Activated CD4-positive, alpha-beta memory T cell treated with anti-CD3 and anti-CD28 coated beads, Interleukin-2, amount 10 ng/mL, durations not matched to agents 7 days and 5 days (primary cell): Measurements from ENCODE around the gene PDYN. TPM values are rescaled to one million over a fixed set of nuclear protein-coding genes. Genes with fewer than 3 reads are reported as not detected.
"Not testable (repeated sequence)": the region's sequence is repeated elsewhere in the genome, so short reads cannot be mapped to it uniquely, and the experiment has no call there.

Experiments
- CTCF ChIA-PET: fragments of 350-600 bp; sonication (Branson Sonifier 250); formaldehyde crosslinking; loops from one replicate; lab custom pipeline; 2021; ENCODE audit warnings: antibody characterized with exemption, inconsistent platforms; lab: Charles Lee
- POLR2A ChIA-PET: fragments of 350-600 bp; sonication (Branson Sonifier 250); formaldehyde crosslinking; loops from one replicate; lab custom pipeline; 2021; ENCODE audit warnings: antibody characterized with exemption; lab: Charles Lee
- DNase-seq: peaks from one replicate; pipeline ENCODE4 v3.0.0-alpha.2; 2020
- H3K27ac Mint-ChIP-seq: one replicate; pipeline ENCODE4 v1.8.0; 2021; ENCODE audit warnings: mild to moderate bottlenecking, mixed read lengths
- H3K27me3 Mint-ChIP-seq: one replicate; pipeline ENCODE4 v1.8.0; 2021; ENCODE audit warnings: mixed read lengths
- H3K36me3 Mint-ChIP-seq: one replicate; pipeline ENCODE4 v1.8.0; 2021; ENCODE audit warnings: low read depth, mixed read lengths
- H3K4me1 Mint-ChIP-seq: one replicate; pipeline ENCODE4 v1.8.0; 2021; ENCODE audit warnings: mixed read lengths
- H3K4me3 Mint-ChIP-seq: one replicate; pipeline ENCODE4 v1.8.0; 2021; ENCODE audit warnings: mild to moderate bottlenecking, mixed read lengths
- H3K9me3 Mint-ChIP-seq: one replicate; pipeline ENCODE4 v1.8.0; 2021; ENCODE audit warnings: mixed read lengths
- total RNA-seq, 2 experiments: library from RNA; stranded (reverse); gene quantifications; one replicate each; pipeline ENCODE4 v1.2.3, GENCODE V29; 2021

The PDYN gene
- total RNA-seq: not detected

DNA sequence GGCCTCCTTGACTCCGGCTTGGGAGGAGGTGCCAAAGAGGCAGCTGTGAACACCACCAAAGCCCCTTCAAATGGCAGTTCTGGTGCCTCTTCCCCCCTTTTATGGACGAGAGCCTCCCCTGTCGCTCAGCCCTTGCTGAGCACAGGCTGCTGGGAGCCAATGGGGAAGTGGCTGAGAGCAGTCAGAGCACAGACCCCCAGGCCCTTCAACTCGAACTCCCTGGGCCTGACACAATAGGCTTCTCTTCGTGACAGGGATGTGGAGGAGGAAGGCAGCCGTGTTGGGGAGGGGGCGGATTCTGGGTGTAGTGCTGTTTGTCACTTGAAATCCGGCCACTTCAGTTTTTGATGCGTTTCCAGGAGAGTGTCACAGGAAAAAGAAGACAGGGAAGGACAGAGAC lies at the start of gene PDYN:
Gene PDYN, minus strand, starts transcription at position 73 of the 400 bp plus-strand sequence. CDS start 10,974 bp downstream, outside the sequence.
- Mint-ChIP-seq H3K9me3 (no peaks in the 10 kb centered on the region), H3K36me3 (no peaks in the 10 kb centered on the region), H3K4me3 (no peak within 1 kb of the TSS), H3K27ac (no peak within 1 kb of the TSS), H3K4me1 (no peaks in the 10 kb centered on the region), H3K27me3 (peaks cover 40% of the 10 kb centered on the region)
- ChIA-PET POLR2A (no interaction called here), CTCF (no interaction called here)
- DNase-seq: no peak

GRCh38 chr20:2042400-2042799 lies 48.5 kb upstream of the PDYN start:
- H3K36me3 Mint-ChIP-seq: no peaks in the 10 kb centered on the region
- H3K4me3 Mint-ChIP-seq: no peak overlapping the region
- no peak for DNase-seq
- H3K27me3 Mint-ChIP-seq: peaks cover 24% of the 10 kb centered on the region
- CTCF ChIA-PET: no interaction called here
- POLR2A ChIA-PET: no interaction called here
- no peaks in the 10 kb centered on the region for H3K4me1 Mint-ChIP-seq
- H3K9me3 Mint-ChIP-seq: no peaks in the 10 kb centered on the region
- no peak overlapping the region for H3K27ac Mint-ChIP-seq

DNA sequence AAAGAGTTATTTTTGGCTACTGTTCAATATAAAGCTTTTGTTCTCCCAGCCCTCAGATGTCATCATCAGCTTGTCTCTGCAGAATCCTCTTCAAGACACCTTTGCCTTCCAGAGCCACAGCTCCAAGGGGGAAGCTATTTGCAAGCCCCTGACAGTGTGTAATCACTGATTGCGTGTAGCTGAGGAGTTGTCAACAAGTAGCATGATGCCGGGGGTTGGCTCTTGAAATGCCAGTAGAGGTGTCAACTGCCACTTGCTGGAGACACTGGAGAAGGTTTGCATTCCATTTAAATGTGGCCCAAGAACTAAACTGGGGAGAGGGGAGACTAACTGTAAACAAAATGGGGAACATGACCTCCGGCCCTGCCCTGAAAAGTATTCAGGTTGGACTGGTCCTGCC lies 44.3 kb upstream of the PDYN start:
- no peak for DNase-seq
- Mint-ChIP-seq H3K27ac (no peak overlapping the region), H3K9me3 (no peaks in the 10 kb centered on the region), H3K36me3 (no peaks in the 10 kb centered on the region), H3K4me3 (no peak overlapping the region), H3K27me3 (peaks cover 24% of the 10 kb centered on the region), H3K4me1 (no peaks in the 10 kb centered on the region)
- CTCF ChIA-PET: no interaction called here
- POLR2A ChIA-PET: no interaction called here

GRCh38 chr20:2037296-2037914 lies 43.5 kb upstream of the PDYN start:
- Mint-ChIP-seq H3K27me3 (peaks cover 27% of the 10 kb centered on the region), H3K4me3 (no peak overlapping the region), H3K27ac (no peak overlapping the region), H3K9me3 (no peaks in the 10 kb centered on the region), H3K4me1 (no peaks in the 10 kb centered on the region), H3K36me3 (no peaks in the 10 kb centered on the region)
- CTCF ChIA-PET: no interaction called here
- POLR2A ChIA-PET: no interaction called here
- no peak for DNase-seq

- H3K9me3 Mint-ChIP-seq, H3K4me1 Mint-ChIP-seq, H3K4me3 Mint-ChIP-seq, H3K36me3 Mint-ChIP-seq, CTCF ChIA-PET, POLR2A ChIA-PET, H3K27ac Mint-ChIP-seq, DNase-seq: not testable (repeated sequence)
- H3K27me3 Mint-ChIP-seq: peaks cover 27% of the 10 kb centered on the region
Measured at GRCh38 chr20:2036357-2036756, 42.5 kb upstream of the PDYN start.

GRCh38 chr20:2032168-2032567 lies 38.3 kb upstream of the PDYN start:
- H3K4me3 Mint-ChIP-seq: no peak overlapping the region
- no peak overlapping the region for H3K27ac Mint-ChIP-seq
- ChIA-PET POLR2A (no interaction called here), CTCF (no interaction called here)
- H3K27me3 Mint-ChIP-seq: peaks cover 20% of the 10 kb centered on the region
- peaks cover 2% of the 10 kb centered on the region for H3K9me3 Mint-ChIP-seq
- H3K4me1 Mint-ChIP-seq: no peaks in the 10 kb centered on the region
- DNase-seq: no peak
- H3K36me3 Mint-ChIP-seq: no peaks in the 10 kb centered on the region

DNA sequence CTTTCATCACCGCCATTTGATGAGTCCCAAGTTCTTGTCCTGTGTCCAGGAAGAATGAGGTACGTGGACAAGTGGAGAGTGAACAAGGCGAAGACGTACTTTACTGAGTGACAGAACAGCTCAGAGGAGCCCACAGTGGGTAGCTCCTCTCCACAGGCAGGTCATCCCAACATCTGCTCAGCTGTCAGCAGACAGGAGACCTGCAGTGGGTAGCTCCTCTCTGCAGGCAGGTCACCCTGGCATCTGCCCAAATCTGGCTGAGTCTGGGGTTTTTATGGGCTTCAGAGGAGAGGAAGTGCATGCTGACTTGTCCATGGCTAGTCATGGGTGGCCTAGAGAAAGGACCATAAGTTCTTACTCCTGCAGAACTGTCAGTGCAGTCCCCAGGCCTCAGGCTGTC lies 32.7 kb upstream of the PDYN start:
- Mint-ChIP-seq H3K9me3 (peaks cover 7% of the 10 kb centered on the region), H3K4me1 (no peaks in the 10 kb centered on the region), H3K27ac (no peak overlapping the region), H3K36me3 (no peaks in the 10 kb centered on the region), H3K27me3 (peaks cover 3% of the 10 kb centered on the region), H3K4me3 (no peak overlapping the region)
- CTCF ChIA-PET: no interaction called here
- no peak for DNase-seq
- POLR2A ChIA-PET: no interaction called here

DNA sequence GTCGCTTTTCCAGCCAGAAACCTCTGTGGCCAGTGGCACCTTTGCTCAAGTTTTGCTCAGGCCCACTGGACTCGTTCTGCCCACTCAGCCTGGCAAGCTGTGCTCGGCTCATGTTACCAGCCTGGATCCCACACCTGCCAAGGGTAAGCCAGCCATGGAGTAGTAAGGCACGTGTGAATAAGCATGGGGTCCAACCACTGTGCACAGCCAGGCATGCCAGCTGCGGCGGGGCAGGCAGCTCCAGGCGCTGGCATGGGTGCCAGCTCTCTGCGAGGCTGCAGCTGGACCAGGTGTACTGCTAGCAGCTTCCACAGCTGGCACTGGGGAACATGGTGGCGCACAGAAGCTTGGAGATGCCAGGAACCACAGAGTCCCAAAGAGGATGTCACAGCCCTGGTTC lies 32.1 kb upstream of the PDYN start:
- Mint-ChIP-seq H3K4me3 (no peak overlapping the region), H3K27ac (no peak overlapping the region), H3K36me3 (no peaks in the 10 kb centered on the region), H3K27me3 (peaks cover 3% of the 10 kb centered on the region), H3K9me3 (peaks cover 7% of the 10 kb centered on the region), H3K4me1 (no peaks in the 10 kb centered on the region)
- DNase-seq: no peak
- ChIA-PET POLR2A (no interaction called here), CTCF (no interaction called here)

DNA sequence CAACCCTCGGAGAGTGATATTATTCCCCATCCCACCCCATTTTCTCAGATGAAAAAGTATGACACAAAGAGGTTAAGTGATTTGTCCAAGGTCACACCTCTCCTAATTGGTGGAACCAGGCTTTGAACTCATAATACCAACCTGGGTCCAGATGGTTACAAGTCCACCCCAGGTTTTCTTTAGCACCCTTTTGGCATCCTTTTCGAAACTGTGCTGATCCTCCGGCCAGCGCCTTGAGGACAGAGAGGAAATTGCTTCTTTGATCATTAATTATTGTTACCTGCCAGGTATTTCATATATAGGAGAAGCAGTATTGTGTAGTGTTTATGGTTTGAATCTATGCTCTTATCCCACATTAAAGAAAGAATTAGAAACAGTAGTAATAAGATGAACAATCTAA lies 29.3 kb upstream of the PDYN start:
- H3K27ac Mint-ChIP-seq: no peak overlapping the region
- no peak overlapping the region for H3K4me3 Mint-ChIP-seq
- H3K4me1 Mint-ChIP-seq: no peaks in the 10 kb centered on the region
- ChIA-PET CTCF (no interaction called here), POLR2A (no interaction called here)
- peaks cover 11% of the 10 kb centered on the region for H3K27me3 Mint-ChIP-seq
- no peak for DNase-seq
- peaks cover 7% of the 10 kb centered on the region for H3K9me3 Mint-ChIP-seq
- H3K36me3 Mint-ChIP-seq: no peaks in the 10 kb centered on the region

DNA sequence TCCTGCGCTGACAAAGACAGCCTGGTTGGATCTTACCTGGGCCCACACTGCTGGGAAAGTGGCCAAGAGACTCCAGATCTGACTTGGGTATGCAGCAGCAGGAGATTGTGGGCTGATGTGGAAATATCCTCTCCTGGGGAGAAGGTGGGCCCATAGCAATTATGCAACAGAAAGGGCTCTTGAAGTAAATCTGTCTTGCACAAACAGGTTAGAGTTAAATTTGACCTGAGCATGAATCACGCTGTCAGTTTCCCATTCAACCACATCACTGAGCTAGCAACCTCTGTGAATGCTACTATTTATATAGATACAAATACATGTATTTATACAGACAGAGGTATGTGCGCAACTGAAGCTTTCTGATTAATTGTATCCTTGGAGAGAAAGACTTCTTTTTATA lies 28.3 kb upstream of the PDYN start:
- Mint-ChIP-seq H3K27me3 (peaks cover 18% of the 10 kb centered on the region), H3K4me1 (no peaks in the 10 kb centered on the region), H3K9me3 (peaks cover 5% of the 10 kb centered on the region), H3K4me3 (no peak overlapping the region), H3K36me3 (no peaks in the 10 kb centered on the region), H3K27ac (no peak overlapping the region)
- CTCF ChIA-PET: no interaction called here
- POLR2A ChIA-PET: no interaction called here
- DNase-seq: no peak

GRCh38 chr20:2010533-2010932 lies 16.7 kb upstream of the PDYN start:
- DNase-seq: no peak
- Mint-ChIP-seq H3K4me3 (no peak overlapping the region), H3K27ac (no peak overlapping the region), H3K27me3 (peaks cover 29% of the 10 kb centered on the region), H3K4me1 (no peaks in the 10 kb centered on the region), H3K36me3 (no peaks in the 10 kb centered on the region), H3K9me3 (no peaks in the 10 kb centered on the region)
- ChIA-PET CTCF (no interaction called here), POLR2A (no interaction called here)

GRCh38 chr20:2006452-2007361 lies 12.8 kb upstream of the PDYN start:
- CTCF ChIA-PET: interaction anchor here (1.0 to 5.2 kb wide), 5 partner anchors 85 to 172 kb away, joined by 4 to 58 read pairs (median 4); no protein-coding TSS in a partner anchor
- H3K4me3 Mint-ChIP-seq: no peak overlapping the region
- H3K27me3 Mint-ChIP-seq: peaks cover 12% of the 10 kb centered on the region
- no peaks in the 10 kb centered on the region for H3K4me1 Mint-ChIP-seq
- POLR2A ChIA-PET: no interaction called here
- peak; percentile 42 for DNase-seq
- H3K9me3 Mint-ChIP-seq: no peaks in the 10 kb centered on the region
- H3K27ac Mint-ChIP-seq: no peak overlapping the region
- H3K36me3 Mint-ChIP-seq: no peaks in the 10 kb centered on the region

- Mint-ChIP-seq H3K36me3 (no peaks in the 10 kb centered on the region), H3K4me1 (no peaks in the 10 kb centered on the region), H3K4me3 (no peak overlapping the region), H3K27me3 (peaks cover 10% of the 10 kb centered on the region), H3K9me3 (no peaks in the 10 kb centered on the region), H3K27ac (no peak overlapping the region)
- CTCF ChIA-PET: interaction anchor here (0.6 to 5.2 kb wide), 5 partner anchors 88 to 961 kb away, joined by 3 to 58 read pairs (median 4); no protein-coding TSS in a partner anchor
- peak; percentile 69 for DNase-seq
- POLR2A ChIA-PET: no interaction called here
Measured at GRCh38 chr20:2005831-2006426, 12.1 kb upstream of the PDYN start.
